HepG2 (cell line): ENCODE measurements around the gene CIAO2B. TPM values are rescaled to one million over a fixed set of nuclear protein-coding genes. Genes with fewer than 3 reads are reported as not detected.
A peak's percentile ranks its signal among the peaks of the same experiment; 100 is the strongest.

Experiments used
- ATAC-seq: fragments of 200-7000 bp; cut with Tn5 transposase; 3 replicates; pipeline ENCODE4 v1.9.1; 2020; ENCODE audit warnings: mild to moderate bottlenecking, moderate library complexity
- BruUV-seq: library from RNA; stranded (reverse); fragments of 400-500 nt; replicated peaks from 2 replicates; lab custom pipeline; 2021; lab: Mats Ljungman, UMichigan
- CTCF ChIA-PET: fragments of 300-600 bp; formaldehyde crosslinking; extraction: SDS; loops from one replicate; lab custom pipeline; 2021; ENCODE audit warnings: low total read pairs, inconsistent platforms, low intra/inter-chr PET ratio; lab: Yijun Ruan, JAX
- POLR2A ChIA-PET: fragments of 350-600 bp; sonication (Branson Sonifier 250); formaldehyde crosslinking; loops from one replicate; lab custom pipeline; 2020; ENCODE audit warnings: antibody characterized with exemption, inconsistent platforms; lab: Yijun Ruan, JAX
- DNase-seq: peaks from one replicate; pipeline ENCODE4 v3.0.0-alpha.2; 2015; ENCODE audit warnings: low spot score
- FAIRE-seq: peaks from 3 replicates; lab custom pipeline; 2011; peaks lifted over from hg19 to GRCh38; lab: Jason Lieb, UNC
- H2AFZ ChIP-seq: one replicate; pipeline ENCODE4 v1.6.1; 2011; ENCODE audit warnings: low read length, inconsistent platforms
- H3K27ac ChIP-seq: fragments of 300-600 bp; 3 replicates; pipeline ENCODE4 v1.8.0; 2011; ENCODE audit warnings: mixed run types, mild to moderate bottlenecking, mixed read lengths, low read length, inconsistent platforms; ENCODE audit not compliant: insufficient read depth; ENCODE audit errors: extremely low read length
- H3K27me3 ChIP-seq, 2 experiments: fragments of 200-600 bp in 1 of 2; 2 replicates in 1 of 2; 3 replicates in 1 of 2; pipeline versions ENCODE4 v1.6.0 to v1.8.0; 2011; ENCODE audit warnings: low read length in 2 of 2, mild to moderate bottlenecking in 2 of 2, moderate library complexity in 2 of 2, inconsistent platforms in 1 of 2; ENCODE audit not compliant: insufficient read depth in 2 of 2, control insufficient read depth in 1 of 2
- H3K36me3 ChIP-seq, 2 experiments: fragments of 200-600 bp in 1 of 2; replicated peaks in 1 of 2; 2 replicates in 1 of 2; 3 replicates in 1 of 2; pipeline versions ENCODE4 v1.5.1 to v1.8.0; 2011; ENCODE audit warnings: low read length in 2 of 2, inconsistent platforms in 1 of 2; ENCODE audit not compliant: insufficient read depth in 2 of 2, control insufficient read depth in 1 of 2
- H3K4me1 ChIP-seq: 2 replicates; pipeline ENCODE4 v1.5.1; 2012; ENCODE audit warnings: low read length, inconsistent platforms; ENCODE audit not compliant: insufficient read depth
- H3K4me2 ChIP-seq: 2 replicates; pipeline ENCODE4 v1.6.0; 2011; ENCODE audit warnings: low read depth, low read length, inconsistent platforms
- H3K4me3 ChIP-seq, 3 experiments: fragments of 200-600 bp in 1 of 3; sonication (generic), shearing (Covaris generic) in 1 of 3; replicated peaks in 1 of 3; 2 replicates each; pipeline ENCODE4 v1.5.1; 2011 to 2016; ENCODE audit warnings: low read length in 3 of 3, inconsistent platforms in 2 of 3, low read depth in 2 of 3, mild to moderate bottlenecking in 2 of 3, control low read depth in 1 of 3, mixed read lengths in 1 of 3; ENCODE audit not compliant: insufficient read depth in 1 of 3
- H3K79me2 ChIP-seq: one replicate; pipeline ENCODE4 v1.6.1; 2011; ENCODE audit warnings: low read length, inconsistent platforms; ENCODE audit not compliant: insufficient read depth
- H3K9ac ChIP-seq: 2 replicates; pipeline ENCODE4 v1.6.0; 2011; ENCODE audit warnings: mild to moderate bottlenecking, low read depth, low read length, inconsistent platforms; ENCODE audit not compliant: insufficient read depth
- H3K9me3 ChIP-seq: 2 replicates; pipeline ENCODE4 v1.5.1; 2012; ENCODE audit warnings: mild to moderate bottlenecking, low read length
- H4K20me1 ChIP-seq: 2 replicates; pipeline ENCODE4 v1.6.0; 2011; ENCODE audit warnings: inconsistent platforms, mild to moderate bottlenecking, low read length, moderate library complexity; ENCODE audit not compliant: insufficient read depth
- HBP1 ChIP-seq: IDR thresholded peaks from 2 replicates; pipeline ENCODE4 v1.6.1; 2016; ENCODE audit warnings: low read depth, control low read depth
- HINFP ChIP-seq: sonication (generic); formaldehyde crosslinking; IDR thresholded peaks from 2 replicates; pipeline ENCODE4 v1.4.0; 2020; ENCODE audit warnings: low read depth, mild to moderate bottlenecking, missing genetic modification reagents
- HNRNPL ChIP-seq: fragments of 200-400 bp; formaldehyde crosslinking; IDR thresholded peaks from 2 replicates; pipeline ENCODE4 v1.6.1; 2017; ENCODE audit warnings: mild to moderate bottlenecking, low read depth, low read length
- HNRNPLL ChIP-seq: fragments of 200-400 bp; formaldehyde crosslinking; IDR thresholded peaks from 2 replicates; pipeline ENCODE4 v1.6.1; 2017; ENCODE audit warnings: mild to moderate bottlenecking, low read depth, low read length; ENCODE audit not compliant: poor library complexity, severe bottlenecking
- KDM2A ChIP-seq: sonication (generic); formaldehyde crosslinking; IDR thresholded peaks from 2 replicates; pipeline ENCODE4 v1.4.0; 2020; ENCODE audit warnings: low read depth, missing genetic modification reagents, borderline replicate concordance
- MAZ ChIP-seq, 2 experiments: sonication (generic) in 1 of 2; formaldehyde crosslinking in 1 of 2; IDR thresholded peaks; 2 replicates each; pipeline versions ENCODE4 v1.5.0 to v1.6.1; 2012 to 2020; ENCODE audit warnings: low read depth in 2 of 2, mild to moderate bottlenecking in 2 of 2, borderline replicate concordance in 1 of 2, improper control_type of control experiment in 1 of 2, low read length in 1 of 2, missing genetic modification reagents in 1 of 2, moderate library complexity in 1 of 2
- MZF1 ChIP-seq: sonication (generic); formaldehyde crosslinking; IDR thresholded peaks from 2 replicates; pipeline ENCODE4 v1.8.1; 2023; ENCODE audit warnings: mild to moderate bottlenecking, missing genetic modification reagents, borderline replicate concordance
- ONECUT2 ChIP-seq: sonication (generic); formaldehyde crosslinking; IDR thresholded peaks from 2 replicates; pipeline ENCODE4 v1.4.0; 2020; ENCODE audit warnings: missing genetic modification reagents
- PTBP1 ChIP-seq: fragments of 200-400 bp; formaldehyde crosslinking; IDR thresholded peaks from 2 replicates; pipeline ENCODE4 v1.6.1; 2018; ENCODE audit warnings: low read length, low read depth; ENCODE audit not compliant: poor library complexity, severe bottlenecking
- TAF15 ChIP-seq: fragments of 200-400 bp; formaldehyde crosslinking; IDR thresholded peaks from one replicate; pipeline ENCODE4 v1.6.1; 2018; ENCODE audit warnings: mild to moderate bottlenecking, low read depth, low read length; ENCODE audit not compliant: poor library complexity, severe bottlenecking
- TFAP4 ChIP-seq: sonication (generic); IDR thresholded peaks from 2 replicates; pipeline ENCODE4 v1.6.1; 2016; ENCODE audit warnings: low read depth, borderline replicate concordance
- ZBTB4 ChIP-seq: sonication (generic); formaldehyde crosslinking; IDR thresholded peaks from 2 replicates; pipeline ENCODE4 v1.4.0; 2020; ENCODE audit warnings: missing genetic modification reagents, mild to moderate bottlenecking, borderline replicate concordance
- ZNF441 ChIP-seq: sonication (generic); formaldehyde crosslinking; IDR thresholded peaks from 2 replicates; pipeline ENCODE4 v1.7.0; 2021; ENCODE audit warnings: missing genetic modification reagents, borderline replicate concordance
- ZNF780A ChIP-seq: sonication (generic); formaldehyde crosslinking; IDR thresholded peaks from 2 replicates; pipeline ENCODE4 v1.8.0; 2022; ENCODE audit warnings: mild to moderate bottlenecking, missing genetic modification reagents, moderate library complexity
- ZSCAN25 ChIP-seq: sonication (generic); formaldehyde crosslinking; IDR thresholded peaks from 2 replicates; pipeline ENCODE4 v1.8.0; 2022; ENCODE audit warnings: mild to moderate bottlenecking, missing genetic modification reagents
- WGBS: methylation state at CpG from one replicate; pipeline ENCODE4 v1.1.6; 2017; ENCODE audit warnings: low lambda C conversion rate; 5-methylcytosine and 5-hydroxymethylcytosine counted together
- in situ Hi-C: cut with HindIII; loops from 2 replicates; pipeline ENCODE4 v1.10.0; 2017; ENCODE audit warnings: low pct_unique_long_range_greater_than_20kb; ENCODE audit not compliant: extremely low pct_ligation_motif_present
- intact Hi-C: fragments of 100-400 bp; cut with micrococcal nuclease; formaldehyde crosslinking; loops from one replicate; pipeline ENCODE4 v1.10.0; 2022; ENCODE audit not compliant: unreplicated experiment
- polyA plus RNA-seq, 8 experiments: library from polyadenylated mRNA; depleted of rRNA in 3 of 8; stranded (reverse) in 7 of 8; unstranded in 1 of 8; fragments of >200 nt; fragmentation: Illumina TruSeq in 4 of 8; extraction: Trizol in 4 of 8; gene quantifications; 2 replicates each; pipeline versions ENCODE4 v1.2.1 to v1.2.3, GENCODE V29; 2011 to 2016; ENCODE audit warnings: low read depth in 4 of 8, missing spikeins in 1 of 8, mixed read lengths in 1 of 8; ENCODE audit not compliant: insufficient read depth in 1 of 8
- total RNA-seq, 5 experiments: library from RNA; depleted of rRNA; stranded (reverse); fragments of >200 nt; fragmentation: Illumina TruSeq; extraction: Trizol; gene quantifications; 2 replicates each; pipeline ENCODE4 v1.2.3, GENCODE V29; 2016; ENCODE audit warnings: low read depth in 1 of 5

CIAO2B gene
- total and polyA plus RNA-seq, 2 of the 13 experiments (the other 11 are each of a cell fraction or from before 2014, with no cell fraction given), result 157 to 293 TPM

GRCh38 chr16:66948134-66948836 lies 14.1 kb upstream of the CIAO2B start:
- H3K27me3 ChIP-seq, result peaks cover 4 to 24% of the 10 kb centered on the region in 2 experiments; a peak in 4 of 5 replicates
- H3K9ac ChIP-seq, result no peak overlapping the region
- CTCF ChIA-PET, result interaction anchor here (1.5 to 2.1 kb wide), 2 partner anchors 53 to 237 kb away, joined by 6 to 17 read pairs; no protein-coding TSS in a partner anchor
- peak overlapping the region; percentile 35 to 64 (median 37); a peak in 5 of 6 replicates for H3K4me3 ChIP-seq
- H3K9me3 ChIP-seq, result 0 out of 2 replicates have a peak, but pooled peaks cover 5% of the 10 kb centered on the region
- in situ Hi-C loops, result no loop called here
- POLR2A ChIA-PET, result no interaction called here
- FAIRE-seq (no peak), DNase-seq (no peak), ATAC-seq (peak; percentile 69)
- H3K4me2 ChIP-seq, result peak overlapping the region; percentile 75
- H3K79me2 ChIP-seq, result no peaks in the 10 kb centered on the region
- BruUV-seq, result no TSS peak
- no peaks in the 10 kb centered on the region; the same call in 1 of the 2 replicates for H4K20me1 ChIP-seq
- no peak overlapping the region for H2AFZ ChIP-seq
- peaks cover 0 to 7% of the 10 kb centered on the region in 2 experiments; a peak in 3 of 5 replicates for H3K36me3 ChIP-seq
- intact Hi-C loops, result no loop called here
- peaks cover 41% of the 10 kb centered on the region for H3K4me1 ChIP-seq
- H3K27ac ChIP-seq, result no peak overlapping the region
- WGBS, result 27% methylated on average over 27 of the region's 44 CpGs
- TF ChIP-seq ZNF441 (CRISPR knock-in tag), result no peak
- 0 out of 2 replicates have a peak, but pooled peaks have one; percentile 13 for TF ChIP-seq KDM2A (CRISPR knock-in tag)
- no peak for TF ChIP-seq TFAP4
- no peak for TF ChIP-seq PTBP1
- TF ChIP-seq MZF1 (CRISPR knock-in tag), result no peak
- TF ChIP-seq ONECUT2, result no peak
- no peak for TF ChIP-seq ZBTB4 (CRISPR knock-in tag)
- TF ChIP-seq TAF15, result no peak
- no peak for TF ChIP-seq HINFP (CRISPR knock-in tag)
- TF ChIP-seq MAZ (IDR thresholded peaks at IDR 0.05; ENCODE audit: borderline replicate concordance, low read depth, low read length), result no peak
- 0 out of 2 replicates have a peak, but pooled peaks have one; percentile 28 for TF ChIP-seq MAZ (CRISPR knock-in tag; IDR thresholded peaks at IDR 0.05; ENCODE audit: low read depth)
- TF ChIP-seq HBP1, result no peak
- peak; percentile 18 for TF ChIP-seq HNRNPLL
- TF ChIP-seq ZNF780A, result no peak
- no peak for TF ChIP-seq ZSCAN25 (CRISPR knock-in tag)
- TF ChIP-seq HNRNPL, result peak; percentile 68; the same call in 1 of the 2 replicates
